ENCODE results near the gene ATP2B2.
"Not testable (repeated sequence)": the region's sequence is repeated elsewhere in the genome, so short reads cannot be mapped to it uniquely, and the experiment has no call there.

ATP2B2 gene

DNA sequence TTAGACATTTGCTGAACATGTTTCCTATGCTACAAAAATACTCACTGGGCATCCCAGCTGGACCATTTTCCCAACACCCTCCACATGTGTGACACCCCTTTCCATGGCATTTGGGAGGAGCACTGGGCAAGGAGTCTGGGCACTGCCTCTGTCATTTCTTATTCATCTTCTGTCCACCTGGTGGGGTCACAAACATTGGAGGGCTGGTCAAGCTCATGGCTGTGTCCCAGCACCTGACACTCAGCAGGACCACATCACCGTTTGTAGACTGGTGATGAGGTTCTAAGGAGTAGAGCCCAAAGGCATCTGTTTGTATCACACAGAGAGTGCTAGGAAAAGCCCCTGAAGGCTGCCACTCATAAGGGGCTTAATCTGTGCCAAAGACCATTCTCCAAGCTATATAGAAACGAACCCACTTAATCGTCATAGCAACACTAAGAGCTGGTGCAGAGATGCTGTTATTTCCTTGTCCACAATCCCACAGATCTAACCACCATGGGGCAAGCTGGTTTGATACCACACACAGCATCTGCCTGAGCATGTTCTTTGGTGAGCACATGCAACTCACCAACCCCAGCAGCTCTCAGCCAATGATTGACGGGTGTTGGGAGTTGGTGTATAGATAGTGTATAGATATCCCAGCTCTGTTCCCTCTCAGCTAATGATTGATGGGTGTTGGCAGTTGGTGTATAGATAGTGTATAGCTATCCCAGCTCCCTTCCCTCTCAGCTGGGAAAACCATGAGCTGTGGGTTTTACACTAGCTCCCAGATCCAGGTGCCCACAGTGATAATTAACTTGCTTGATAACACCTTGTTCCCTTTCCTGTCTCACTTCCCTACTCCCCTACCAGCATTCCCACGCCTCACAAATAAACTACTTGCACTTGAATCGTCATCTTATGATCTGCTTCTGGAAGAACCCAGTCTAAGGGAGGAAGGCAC is 42.7 kb upstream of the ATP2B2 start:
- H3K4me3 ChIP-seq (ENCODE audit: low read depth, low read length), result no peak overlapping the region
- TF ChIP-seq, protein P1, sequence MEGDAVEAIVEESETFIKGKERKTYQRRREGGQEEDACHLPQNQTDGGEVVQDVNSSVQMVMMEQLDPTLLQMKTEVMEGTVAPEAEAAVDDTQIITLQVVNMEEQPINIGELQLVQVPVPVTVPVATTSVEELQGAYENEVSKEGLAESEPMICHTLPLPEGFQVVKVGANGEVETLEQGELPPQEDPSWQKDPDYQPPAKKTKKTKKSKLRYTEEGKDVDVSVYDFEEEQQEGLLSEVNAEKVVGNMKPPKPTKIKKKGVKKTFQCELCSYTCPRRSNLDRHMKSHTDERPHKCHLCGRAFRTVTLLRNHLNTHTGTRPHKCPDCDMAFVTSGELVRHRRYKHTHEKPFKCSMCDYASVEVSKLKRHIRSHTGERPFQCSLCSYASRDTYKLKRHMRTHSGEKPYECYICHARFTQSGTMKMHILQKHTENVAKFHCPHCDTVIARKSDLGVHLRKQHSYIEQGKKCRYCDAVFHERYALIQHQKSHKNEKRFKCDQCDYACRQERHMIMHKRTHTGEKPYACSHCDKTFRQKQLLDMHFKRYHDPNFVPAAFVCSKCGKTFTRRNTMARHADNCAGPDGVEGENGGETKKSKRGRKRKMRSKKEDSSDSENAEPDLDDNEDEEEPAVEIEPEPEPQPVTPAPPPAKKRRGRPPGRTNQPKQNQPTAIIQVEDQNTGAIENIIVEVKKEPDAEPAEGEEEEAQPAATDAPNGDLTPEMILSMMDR (IDR thresholded peaks at IDR 0.05; ENCODE audit: low read depth, low read length), result no peak
- TF ChIP-seq MYC (IDR thresholded peaks at IDR 0.05; ENCODE audit: low read depth, low read length) (no peak), POLR2A (IDR thresholded peaks at IDR 0.05; ENCODE audit: extremely low read depth, insufficient read length) (no peak)
- TF ChIP-seq, protein P2, sequence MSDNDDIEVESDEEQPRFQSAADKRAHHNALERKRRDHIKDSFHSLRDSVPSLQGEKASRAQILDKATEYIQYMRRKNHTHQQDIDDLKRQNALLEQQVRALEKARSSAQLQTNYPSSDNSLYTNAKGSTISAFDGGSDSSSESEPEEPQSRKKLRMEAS (IDR thresholded peaks at IDR 0.05; ENCODE audit: low read depth, low read length), result no peak
- DNase-seq (ENCODE audit: low read depth), result no peak

DNA sequence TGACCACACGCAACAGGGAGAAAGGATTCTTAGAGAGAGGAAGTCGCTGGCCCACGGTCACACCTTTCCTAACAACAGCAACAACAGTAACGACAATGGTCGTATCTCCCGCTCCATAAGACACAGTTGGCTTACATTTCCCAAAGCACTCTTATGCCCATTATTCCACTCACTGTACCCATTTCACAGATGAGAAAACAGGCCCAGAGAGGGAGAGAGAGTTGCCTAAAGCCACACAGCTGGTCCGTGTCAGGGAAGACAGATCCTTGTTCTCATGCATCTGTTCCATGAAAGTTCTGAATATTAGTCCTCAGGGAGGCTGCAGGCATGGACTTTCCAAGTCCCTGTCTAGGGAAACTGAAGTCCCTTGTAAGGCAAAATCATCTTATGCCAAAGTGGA is 42.0 kb upstream of the ATP2B2 start:
- no peak for DNase-seq (ENCODE audit: low read depth)
- TF ChIP-seq MYC (IDR thresholded peaks at IDR 0.05; ENCODE audit: low read depth, low read length), result no peak
- TF ChIP-seq, protein P2 (IDR thresholded peaks at IDR 0.05; ENCODE audit: low read depth, low read length), result no peak
- TF ChIP-seq POLR2A (IDR thresholded peaks at IDR 0.05; ENCODE audit: extremely low read depth, insufficient read length), result no peak
- TF ChIP-seq, protein P1 (IDR thresholded peaks at IDR 0.05; ENCODE audit: low read depth, low read length), result no peak
- no peak overlapping the region for H3K4me3 ChIP-seq (ENCODE audit: low read depth, low read length)

DNA sequence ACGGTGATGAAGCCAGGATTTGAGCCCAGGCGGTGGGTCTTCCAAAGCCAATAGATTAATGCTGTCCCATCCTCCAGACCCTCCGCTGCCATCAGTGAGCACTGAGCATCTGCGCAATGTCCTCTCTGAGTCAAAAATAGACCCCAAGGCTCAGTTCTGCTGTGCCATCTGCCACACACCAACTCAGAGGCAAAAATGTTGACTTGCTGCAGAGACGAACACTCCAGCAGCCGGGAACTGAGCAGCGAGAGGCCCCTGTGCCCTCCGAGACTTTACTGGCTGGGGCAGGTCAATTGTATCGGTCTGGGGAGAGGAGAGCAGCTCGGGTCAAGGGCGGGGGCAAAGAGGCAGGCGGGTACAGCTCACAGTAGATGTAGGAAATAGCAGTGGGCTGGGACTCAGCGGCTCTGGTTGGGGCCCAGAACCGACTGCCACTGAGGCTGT is 41.5 kb upstream of the ATP2B2 start:
- no peak for DNase-seq (ENCODE audit: low read depth)

DNA sequence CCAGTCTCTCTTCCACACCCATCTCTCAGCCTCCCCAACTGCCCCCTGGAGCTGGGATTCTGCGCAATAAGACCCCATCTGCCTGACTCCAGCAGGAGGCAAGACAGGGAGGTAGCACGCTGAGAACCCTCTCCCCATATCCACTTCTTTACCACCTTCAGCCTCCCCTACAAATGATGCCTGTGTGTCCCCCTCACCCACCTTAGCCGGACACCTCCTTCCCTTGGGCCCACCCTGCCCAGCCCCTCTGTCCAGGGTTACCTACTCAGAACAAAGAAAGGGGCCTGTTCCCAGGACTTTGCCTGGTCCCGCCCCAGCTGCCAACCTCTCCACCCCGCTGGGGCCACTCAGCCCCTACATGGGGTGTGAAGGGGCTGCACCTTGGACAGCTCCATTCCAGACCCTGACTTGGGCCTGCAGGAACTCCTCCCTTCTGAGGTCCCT is 40.8 kb upstream of the ATP2B2 start:
- TF ChIP-seq MYC (IDR thresholded peaks at IDR 0.05; ENCODE audit: low read depth, low read length) (no peak), POLR2A (IDR thresholded peaks at IDR 0.05; ENCODE audit: extremely low read depth, insufficient read length) (no peak)
- TF ChIP-seq, protein P1 (IDR thresholded peaks at IDR 0.05; ENCODE audit: low read depth, low read length), result no peak
- TF ChIP-seq, protein P2 (IDR thresholded peaks at IDR 0.05; ENCODE audit: low read depth, low read length), result no peak
- no peak overlapping the region for H3K4me3 ChIP-seq (ENCODE audit: low read depth, low read length)
- DNase-seq (ENCODE audit: low read depth), result no peak

More for the DNA sequence above, 41.5 kb upstream of the ATP2B2 start:
- H3K4me3 ChIP-seq (ENCODE audit: low read depth, low read length), result no peak overlapping the region
- TF ChIP-seq, protein P1 (IDR thresholded peaks at IDR 0.05; ENCODE audit: low read depth, low read length), result no peak
- TF ChIP-seq POLR2A (IDR thresholded peaks at IDR 0.05; ENCODE audit: extremely low read depth, insufficient read length) (no peak), MYC (IDR thresholded peaks at IDR 0.05; ENCODE audit: low read depth, low read length) (no peak)
- TF ChIP-seq, protein P2 (IDR thresholded peaks at IDR 0.05; ENCODE audit: low read depth, low read length), result no peak

GRCh38 chr3:10542518-10542917 is 37.1 kb upstream of the ATP2B2 start:
- no peak overlapping the region for H3K4me3 ChIP-seq (ENCODE audit: low read depth, low read length)
- TF ChIP-seq, protein P2 (IDR thresholded peaks at IDR 0.05; ENCODE audit: low read depth, low read length), result no peak
- TF ChIP-seq, protein P1 (IDR thresholded peaks at IDR 0.05; ENCODE audit: low read depth, low read length), result no peak
- TF ChIP-seq POLR2A (IDR thresholded peaks at IDR 0.05; ENCODE audit: extremely low read depth, insufficient read length), result no peak
- no peak for TF ChIP-seq MYC (IDR thresholded peaks at IDR 0.05; ENCODE audit: low read depth, low read length)
- DNase-seq (ENCODE audit: low read depth), result no peak

DNA sequence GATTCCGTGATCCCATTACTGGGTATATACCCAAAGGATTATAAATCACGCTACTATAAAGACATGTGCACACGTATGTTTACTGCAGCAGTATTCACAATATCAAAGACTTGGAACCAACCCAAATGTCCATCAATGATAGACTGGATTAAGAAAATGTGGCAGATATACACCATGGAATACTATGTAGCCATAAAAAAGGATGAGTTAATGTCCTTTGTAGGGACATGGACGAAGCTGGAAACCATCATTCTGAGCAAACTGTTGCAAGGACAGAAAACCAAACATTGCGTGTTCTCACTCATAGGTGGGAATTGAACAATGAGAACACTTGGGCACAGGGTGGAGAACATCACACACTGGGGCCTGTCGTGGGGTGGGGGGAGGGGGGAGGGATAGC is 35.0 kb upstream of the ATP2B2 start:
- not testable (repeated sequence) for H3K4me3 ChIP-seq (ENCODE audit: low read depth, low read length); DNase-seq (ENCODE audit: low read depth)
